ENCODE data around the gene KIF16B.

DNA sequence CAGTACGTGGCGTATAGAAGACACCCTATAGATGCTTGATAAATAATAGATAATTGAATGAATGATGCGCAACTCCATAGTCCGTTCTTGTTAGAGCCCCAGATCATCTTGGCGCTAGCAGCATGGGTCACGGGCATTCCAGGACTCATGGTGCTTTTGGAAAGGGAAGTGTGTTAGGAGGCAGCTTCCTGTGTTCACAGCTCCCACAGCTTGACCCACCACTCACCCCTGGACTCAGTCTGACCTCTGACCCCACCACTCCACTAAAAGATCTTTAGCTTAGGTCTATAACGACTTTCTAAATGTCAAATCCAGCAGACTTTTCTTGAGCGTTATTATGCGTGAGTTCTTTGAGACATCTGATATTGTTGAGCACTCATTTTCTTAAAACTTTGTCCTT is 35.8 kb upstream of the KIF16B start:
- TF ChIP-seq, protein P1, sequence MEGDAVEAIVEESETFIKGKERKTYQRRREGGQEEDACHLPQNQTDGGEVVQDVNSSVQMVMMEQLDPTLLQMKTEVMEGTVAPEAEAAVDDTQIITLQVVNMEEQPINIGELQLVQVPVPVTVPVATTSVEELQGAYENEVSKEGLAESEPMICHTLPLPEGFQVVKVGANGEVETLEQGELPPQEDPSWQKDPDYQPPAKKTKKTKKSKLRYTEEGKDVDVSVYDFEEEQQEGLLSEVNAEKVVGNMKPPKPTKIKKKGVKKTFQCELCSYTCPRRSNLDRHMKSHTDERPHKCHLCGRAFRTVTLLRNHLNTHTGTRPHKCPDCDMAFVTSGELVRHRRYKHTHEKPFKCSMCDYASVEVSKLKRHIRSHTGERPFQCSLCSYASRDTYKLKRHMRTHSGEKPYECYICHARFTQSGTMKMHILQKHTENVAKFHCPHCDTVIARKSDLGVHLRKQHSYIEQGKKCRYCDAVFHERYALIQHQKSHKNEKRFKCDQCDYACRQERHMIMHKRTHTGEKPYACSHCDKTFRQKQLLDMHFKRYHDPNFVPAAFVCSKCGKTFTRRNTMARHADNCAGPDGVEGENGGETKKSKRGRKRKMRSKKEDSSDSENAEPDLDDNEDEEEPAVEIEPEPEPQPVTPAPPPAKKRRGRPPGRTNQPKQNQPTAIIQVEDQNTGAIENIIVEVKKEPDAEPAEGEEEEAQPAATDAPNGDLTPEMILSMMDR (IDR thresholded peaks at IDR 0.05) = no peak
- no peak for TF ChIP-seq ZFX (IDR thresholded peaks at IDR 0.05; ENCODE audit: borderline replicate concordance)
